GM23338 (cell line): ENCODE results near the gene OASL. TPM values are rescaled to one million over a fixed set of nuclear protein-coding genes. Genes with fewer than 3 reads are reported as not detected.

ENCODE experiments used
- ATAC-seq: fragments of 200-7000 bp; cut with Tn5 transposase; 3 replicates; pipeline ENCODE4 v1.9.1; 2020
- DNase-seq: peaks from one replicate; pipeline ENCODE4 v3.0.0-alpha.2; 2015; ENCODE audit warnings: low spot score
- H2AFZ ChIP-seq: fragments of 200-600 bp; sonication (generic); 2 replicates; pipeline ENCODE4 v1.8.0; 2016; ENCODE audit warnings: antibody characterized with exemption, mild to moderate bottlenecking, moderate library complexity
- H3F3A ChIP-seq: fragments of 200-600 bp; sonication (generic); replicated peaks from 2 replicates; pipeline ENCODE4 v1.8.0; 2017; ENCODE audit warnings: antibody characterized with exemption, mixed run types, low read depth
- H3K27ac ChIP-seq: fragments of 200-600 bp; sonication (generic); 2 replicates; pipeline ENCODE4 v1.6.1; 2016; ENCODE audit warnings: low read depth
- H3K27me3 ChIP-seq: fragments of 200-600 bp; sonication (generic); 2 replicates; pipeline ENCODE4 v1.8.0; 2016; ENCODE audit warnings: mild to moderate bottlenecking, mixed run types, moderate library complexity; ENCODE audit not compliant: insufficient read depth
- H3K36me3 ChIP-seq: fragments of 200-600 bp; sonication (generic); 2 replicates; pipeline ENCODE4 v1.8.0; 2016; ENCODE audit warnings: mild to moderate bottlenecking; ENCODE audit not compliant: insufficient read depth
- H3K4me1 ChIP-seq: fragments of 200-600 bp; sonication (generic); 2 replicates; pipeline ENCODE4 v1.8.0; 2016; ENCODE audit warnings: mild to moderate bottlenecking, moderate library complexity; ENCODE audit not compliant: insufficient read depth
- H3K4me2 ChIP-seq: fragments of 200-600 bp; sonication (generic); 2 replicates; pipeline ENCODE4 v1.7.1; 2017; ENCODE audit warnings: mixed run types
- H3K4me3 ChIP-seq: fragments of 200-600 bp; sonication (generic); 2 replicates; pipeline ENCODE4 v1.6.1; 2016; ENCODE audit warnings: mixed run types
- H3K79me2 ChIP-seq: fragments of 200-600 bp; sonication (generic); replicated peaks from 2 replicates; pipeline ENCODE4 v1.8.0; 2017; ENCODE audit warnings: mild to moderate bottlenecking; ENCODE audit not compliant: insufficient read depth
- H3K9me2 ChIP-seq: fragments of 200-600 bp; sonication (generic); 2 replicates; pipeline ENCODE4 v1.8.0; 2017; ENCODE audit not compliant: insufficient read depth
- H4K20me1 ChIP-seq: fragments of 200-600 bp; sonication (generic); replicated peaks from 2 replicates; pipeline ENCODE4 v1.8.0; 2017; ENCODE audit warnings: mild to moderate bottlenecking; ENCODE audit not compliant: insufficient read depth
- H3K27ac Mint-ChIP-seq: 2 replicates; pipeline ENCODE4 v1.8.0; 2020; ENCODE audit warnings: inconsistent platforms, mild to moderate bottlenecking, moderate library complexity, mixed read lengths
- H3K27me3 Mint-ChIP-seq: 3 replicates; pipeline ENCODE4 v1.8.0; 2022; ENCODE audit warnings: low read depth, mild to moderate bottlenecking, moderate library complexity, mixed read lengths, inconsistent platforms; ENCODE audit not compliant: insufficient read depth, poor library complexity
- H3K36me3 Mint-ChIP-seq: 3 replicates; pipeline ENCODE4 v1.8.0; 2021; ENCODE audit warnings: low read depth, mild to moderate bottlenecking, inconsistent platforms, moderate library complexity, mixed read lengths
- H3K4me1 Mint-ChIP-seq: 3 replicates; pipeline ENCODE4 v1.8.0; 2020; ENCODE audit warnings: mild to moderate bottlenecking, inconsistent platforms, mixed read lengths
- H3K4me3 Mint-ChIP-seq: 3 replicates; pipeline ENCODE4 v1.8.0; 2021; ENCODE audit warnings: moderate library complexity, mild to moderate bottlenecking, inconsistent platforms, mixed read lengths
- H3K9me3 Mint-ChIP-seq: 3 replicates; pipeline ENCODE4 v1.8.0; 2020; ENCODE audit warnings: moderate library complexity, mild to moderate bottlenecking, inconsistent platforms, mixed read lengths
- CREB1 ChIP-seq: fragments of 250-450 bp; sonication (Bioruptor Pico); IDR thresholded peaks from 2 replicates; pipeline ENCODE4 v1.5.0; 2020; ENCODE audit warnings: low read depth, mild to moderate bottlenecking, moderate library complexity
- EZH2 ChIP-seq: fragments of 200-600 bp; sonication (generic); IDR thresholded peaks from one replicate; pipeline ENCODE4 v1.8.0; 2017; ENCODE audit warnings: antibody characterized with exemption, mild to moderate bottlenecking, low read depth; ENCODE audit not compliant: unreplicated experiment
- EZH2phosphoT487 ChIP-seq: fragments of 200-600 bp; sonication (generic); IDR thresholded peaks from one replicate; pipeline ENCODE4 v1.8.1; 2018; ENCODE audit warnings: antibody characterized with exemption; ENCODE audit not compliant: unreplicated experiment
- JUNB ChIP-seq: IDR thresholded peaks from one replicate; pipeline ENCODE4 v1.6.1; 2016; ENCODE audit warnings: antibody characterized with exemption; ENCODE audit not compliant: unreplicated experiment
- NANOG ChIP-seq: IDR thresholded peaks from 2 replicates; pipeline ENCODE4 v1.6.1; 2016; ENCODE audit warnings: antibody characterized with exemption, borderline replicate concordance
- POLR2AphosphoS5 ChIP-seq: IDR thresholded peaks from 2 replicates; pipeline ENCODE4 v1.6.1; 2016; ENCODE audit warnings: antibody characterized with exemption, low read depth
- STAT1 ChIP-seq: IDR thresholded peaks from one replicate; pipeline ENCODE4 v1.6.1; 2016; ENCODE audit warnings: antibody characterized with exemption; ENCODE audit not compliant: unreplicated experiment
- ZNF114 ChIP-seq: fragments of 250-450 bp; sonication (Bioruptor Pico); IDR thresholded peaks from 2 replicates; pipeline ENCODE4 v1.5.0; 2020; ENCODE audit warnings: mild to moderate bottlenecking, moderate library complexity
- ZNF331 ChIP-seq: fragments of 250-450 bp; sonication (Bioruptor Pico); IDR thresholded peaks from 2 replicates; pipeline ENCODE4 v1.5.0; 2020; ENCODE audit warnings: low read depth, mild to moderate bottlenecking, moderate library complexity
- polyA plus RNA-seq: library from polyadenylated mRNA; unstranded; fragments of >200 nt; fragmentation: Nextera tagmentation; extraction: Ambion mirVana; gene quantifications from 2 replicates; pipeline ENCODE4 v1.2.1, GENCODE V29; 2016
- total RNA-seq: library from RNA; depleted of rRNA; stranded (reverse); fragments of >200 nt; shearing (Covaris generic); gene quantifications from 2 replicates; pipeline ENCODE4 v1.2.3, GENCODE V29; 2014
- TF ChIP-seq, protein P1 (sequence below): IDR thresholded peaks from 2 replicates; pipeline ENCODE4 v1.6.1; 2016; ENCODE audit warnings: antibody characterized with exemption
- TF ChIP-seq, protein P2 (sequence below): IDR thresholded peaks from one replicate; pipeline ENCODE4 v1.6.1; 2018; ENCODE audit warnings: antibody characterized with exemption; ENCODE audit not compliant: unreplicated experiment
- TF ChIP-seq, protein P3 (sequence below), 2 experiments: fragments of 200-600 bp in 1 of 2; sonication (generic) in 1 of 2; conservative IDR thresholded peaks; 2 replicates each; pipeline versions ENCODE4 v1.5.1 to v1.6.1; 2016 to 2017; ENCODE audit warnings: antibody characterized with exemption in 2 of 2, low read depth in 2 of 2, mild to moderate bottlenecking in 2 of 2, moderate library complexity in 1 of 2

Gene OASL
- total and polyA plus RNA-seq, 2 experiments from 2014 or later = not detected

DNA sequence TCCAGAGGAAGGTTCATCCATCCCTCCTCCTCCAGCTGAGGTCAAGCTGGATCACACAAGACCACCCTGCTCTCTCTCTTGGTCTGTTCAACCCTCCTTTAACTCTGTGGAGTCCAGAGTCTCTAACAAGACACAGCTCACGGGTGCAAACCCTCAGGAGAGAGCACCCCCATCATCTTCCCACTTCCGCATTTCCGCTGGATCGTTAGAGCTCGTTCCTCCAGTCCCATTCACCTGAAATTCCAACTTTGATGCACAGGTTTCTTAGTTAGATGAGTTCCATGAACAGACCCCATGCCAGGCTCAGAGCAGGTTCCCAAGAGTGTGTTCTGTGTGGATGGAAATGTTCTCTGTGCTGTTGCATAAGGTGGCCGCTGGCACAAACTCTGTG, 49.1 kb upstream of the OASL start:
- Histone ChIP-seq H2AFZ (peak overlapping the region; percentile 32; the same call in 1 of the 2 replicates), H4K20me1 (no peaks in the 10 kb centered on the region), H3K4me1 (no peaks in the 10 kb centered on the region), H3K4me3 (no peak overlapping the region), H3K36me3 (no peaks in the 10 kb centered on the region), H3K27me3 (no peaks in the 10 kb centered on the region), H3K9me2 (no peaks in the 10 kb centered on the region), H3K4me2 (no peak overlapping the region), H3K27ac (no peak overlapping the region), H3F3A (no peaks in the 10 kb centered on the region), H3K79me2 (no peaks in the 10 kb centered on the region)
- Mint-ChIP-seq H3K27me3 (peaks cover 4% of the 10 kb centered on the region), H3K27ac (no peak overlapping the region), H3K36me3 (no peaks in the 10 kb centered on the region), H3K9me3 (peaks cover 6% of the 10 kb centered on the region; the same call in 2 of the 3 replicates), H3K4me3 (no peak overlapping the region), H3K4me1 (peaks cover 10% of the 10 kb centered on the region)
- no peak for TF ChIP-seq CREB1 (CRISPR knock-in tag)
- TF ChIP-seq, protein P1, sequence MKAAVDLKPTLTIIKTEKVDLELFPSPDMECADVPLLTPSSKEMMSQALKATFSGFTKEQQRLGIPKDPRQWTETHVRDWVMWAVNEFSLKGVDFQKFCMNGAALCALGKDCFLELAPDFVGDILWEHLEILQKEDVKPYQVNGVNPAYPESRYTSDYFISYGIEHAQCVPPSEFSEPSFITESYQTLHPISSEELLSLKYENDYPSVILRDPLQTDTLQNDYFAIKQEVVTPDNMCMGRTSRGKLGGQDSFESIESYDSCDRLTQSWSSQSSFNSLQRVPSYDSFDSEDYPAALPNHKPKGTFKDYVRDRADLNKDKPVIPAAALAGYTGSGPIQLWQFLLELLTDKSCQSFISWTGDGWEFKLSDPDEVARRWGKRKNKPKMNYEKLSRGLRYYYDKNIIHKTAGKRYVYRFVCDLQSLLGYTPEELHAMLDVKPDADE = no peak
- TF ChIP-seq EZH2 = no peak
- no peak for TF ChIP-seq NANOG
- no peak for TF ChIP-seq ZNF331 (CRISPR knock-in tag)
- ATAC-seq (no peak), DNase-seq (no peak)

GRCh38 chr12:121087467-121088194, 48.6 kb upstream of the OASL start:
- ATAC-seq (no peak), DNase-seq (no peak)
- Mint-ChIP-seq H3K4me1 (peaks cover 10% of the 10 kb centered on the region), H3K36me3 (no peaks in the 10 kb centered on the region), H3K27ac (no peak overlapping the region), H3K27me3 (peaks cover 4% of the 10 kb centered on the region), H3K9me3 (peaks cover 6% of the 10 kb centered on the region; the same call in 2 of the 3 replicates), H3K4me3 (no peak overlapping the region)
- Histone ChIP-seq H3K4me3 (no peak overlapping the region), H2AFZ (peak overlapping the region; percentile 32; the same call in 1 of the 2 replicates), H3F3A (no peaks in the 10 kb centered on the region), H3K4me2 (no peak overlapping the region), H3K27me3 (no peaks in the 10 kb centered on the region), H3K4me1 (no peaks in the 10 kb centered on the region), H3K9me2 (no peaks in the 10 kb centered on the region), H3K79me2 (no peaks in the 10 kb centered on the region), H3K36me3 (no peaks in the 10 kb centered on the region), H4K20me1 (no peaks in the 10 kb centered on the region), H3K27ac (no peak overlapping the region)
- TF ChIP-seq, protein P2, sequence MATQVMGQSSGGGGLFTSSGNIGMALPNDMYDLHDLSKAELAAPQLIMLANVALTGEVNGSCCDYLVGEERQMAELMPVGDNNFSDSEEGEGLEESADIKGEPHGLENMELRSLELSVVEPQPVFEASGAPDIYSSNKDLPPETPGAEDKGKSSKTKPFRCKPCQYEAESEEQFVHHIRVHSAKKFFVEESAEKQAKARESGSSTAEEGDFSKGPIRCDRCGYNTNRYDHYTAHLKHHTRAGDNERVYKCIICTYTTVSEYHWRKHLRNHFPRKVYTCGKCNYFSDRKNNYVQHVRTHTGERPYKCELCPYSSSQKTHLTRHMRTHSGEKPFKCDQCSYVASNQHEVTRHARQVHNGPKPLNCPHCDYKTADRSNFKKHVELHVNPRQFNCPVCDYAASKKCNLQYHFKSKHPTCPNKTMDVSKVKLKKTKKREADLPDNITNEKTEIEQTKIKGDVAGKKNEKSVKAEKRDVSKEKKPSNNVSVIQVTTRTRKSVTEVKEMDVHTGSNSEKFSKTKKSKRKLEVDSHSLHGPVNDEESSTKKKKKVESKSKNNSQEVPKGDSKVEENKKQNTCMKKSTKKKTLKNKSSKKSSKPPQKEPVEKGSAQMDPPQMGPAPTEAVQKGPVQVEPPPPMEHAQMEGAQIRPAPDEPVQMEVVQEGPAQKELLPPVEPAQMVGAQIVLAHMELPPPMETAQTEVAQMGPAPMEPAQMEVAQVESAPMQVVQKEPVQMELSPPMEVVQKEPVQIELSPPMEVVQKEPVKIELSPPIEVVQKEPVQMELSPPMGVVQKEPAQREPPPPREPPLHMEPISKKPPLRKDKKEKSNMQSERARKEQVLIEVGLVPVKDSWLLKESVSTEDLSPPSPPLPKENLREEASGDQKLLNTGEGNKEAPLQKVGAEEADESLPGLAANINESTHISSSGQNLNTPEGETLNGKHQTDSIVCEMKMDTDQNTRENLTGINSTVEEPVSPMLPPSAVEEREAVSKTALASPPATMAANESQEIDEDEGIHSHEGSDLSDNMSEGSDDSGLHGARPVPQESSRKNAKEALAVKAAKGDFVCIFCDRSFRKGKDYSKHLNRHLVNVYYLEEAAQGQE = no peak
- TF ChIP-seq EZH2 (no peak), STAT1 (no peak), CREB1 (CRISPR knock-in tag) (no peak), NANOG (no peak), ZNF331 (CRISPR knock-in tag) (no peak), JUNB (no peak), EZH2phosphoT487 (no peak), POLR2AphosphoS5 (no peak), ZNF114 (no peak)
- TF ChIP-seq, protein P1 = no peak
- TF ChIP-seq, protein P3, sequence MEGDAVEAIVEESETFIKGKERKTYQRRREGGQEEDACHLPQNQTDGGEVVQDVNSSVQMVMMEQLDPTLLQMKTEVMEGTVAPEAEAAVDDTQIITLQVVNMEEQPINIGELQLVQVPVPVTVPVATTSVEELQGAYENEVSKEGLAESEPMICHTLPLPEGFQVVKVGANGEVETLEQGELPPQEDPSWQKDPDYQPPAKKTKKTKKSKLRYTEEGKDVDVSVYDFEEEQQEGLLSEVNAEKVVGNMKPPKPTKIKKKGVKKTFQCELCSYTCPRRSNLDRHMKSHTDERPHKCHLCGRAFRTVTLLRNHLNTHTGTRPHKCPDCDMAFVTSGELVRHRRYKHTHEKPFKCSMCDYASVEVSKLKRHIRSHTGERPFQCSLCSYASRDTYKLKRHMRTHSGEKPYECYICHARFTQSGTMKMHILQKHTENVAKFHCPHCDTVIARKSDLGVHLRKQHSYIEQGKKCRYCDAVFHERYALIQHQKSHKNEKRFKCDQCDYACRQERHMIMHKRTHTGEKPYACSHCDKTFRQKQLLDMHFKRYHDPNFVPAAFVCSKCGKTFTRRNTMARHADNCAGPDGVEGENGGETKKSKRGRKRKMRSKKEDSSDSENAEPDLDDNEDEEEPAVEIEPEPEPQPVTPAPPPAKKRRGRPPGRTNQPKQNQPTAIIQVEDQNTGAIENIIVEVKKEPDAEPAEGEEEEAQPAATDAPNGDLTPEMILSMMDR (conservative IDR thresholded peaks at IDR 0.05; ENCODE audit: low read depth in 2 of 2) = no peak
